Measurements from ENCODE around the gene FAM241B.

Gene FAM241B

GRCh38 chr10:69668721-69669120 is 38.7 kb downstream of the FAM241B start:
- DNase-seq, result no peak

GRCh38 chr10:69669409-69669808 is 39.4 kb downstream of the FAM241B start:
- DNase-seq, result no peak

GRCh38 chr10:69673521-69673920 is 43.5 kb downstream of the FAM241B start:
- DNase-seq, result no peak

GRCh38 chr10:69674786-69675185 is 44.7 kb downstream of the FAM241B start:
- no peak for DNase-seq

GRCh38 chr10:69676301-69676700 is 46.3 kb downstream of the FAM241B start:
- no peak for DNase-seq

GRCh38 chr10:69677985-69678654 is 48.1 kb downstream of the FAM241B start:
- no peak for DNase-seq

GRCh38 chr10:69679736-69680135 is 49.7 kb downstream of the FAM241B start:
- no peak for DNase-seq

GRCh38 chr10:69680610-69681009 is 50.6 kb downstream of the FAM241B start:
- DNase-seq, result no peak

GRCh38 chr10:69681436-69681835 is 51.4 kb downstream of the FAM241B start:
- no peak for DNase-seq

- DNase-seq, result no peak
These were observed 53.0 kb downstream of the FAM241B start for GRCh38 chr10:69682955-69683474.

Measured in NCI-H1092 (cell line).